A673 (cell line): ENCODE results near the gene NFKB2.

Source experiments
- EZH2 ChIP-seq: fragments of 200-600 bp; sonication (generic); IDR thresholded peaks from 2 replicates; pipeline ENCODE4 v1.6.1; 2017; ENCODE audit warnings: borderline replicate concordance, low read depth, mild to moderate bottlenecking, mixed read lengths, antibody characterized with exemption, low read length; ENCODE audit not compliant: poor library complexity, severe bottlenecking
- TF ChIP-seq, protein P1 (sequence below): fragments of 300-800, 200-600 bp; sonication (generic); conservative IDR thresholded peaks from 2 replicates; pipeline ENCODE4 v1.5.1; 2017; ENCODE audit warnings: low read depth, mild to moderate bottlenecking, antibody characterized with exemption, low read length, moderate library complexity, mixed read lengths

- TF ChIP-seq EZH2, result no peak
- TF ChIP-seq, protein P1, sequence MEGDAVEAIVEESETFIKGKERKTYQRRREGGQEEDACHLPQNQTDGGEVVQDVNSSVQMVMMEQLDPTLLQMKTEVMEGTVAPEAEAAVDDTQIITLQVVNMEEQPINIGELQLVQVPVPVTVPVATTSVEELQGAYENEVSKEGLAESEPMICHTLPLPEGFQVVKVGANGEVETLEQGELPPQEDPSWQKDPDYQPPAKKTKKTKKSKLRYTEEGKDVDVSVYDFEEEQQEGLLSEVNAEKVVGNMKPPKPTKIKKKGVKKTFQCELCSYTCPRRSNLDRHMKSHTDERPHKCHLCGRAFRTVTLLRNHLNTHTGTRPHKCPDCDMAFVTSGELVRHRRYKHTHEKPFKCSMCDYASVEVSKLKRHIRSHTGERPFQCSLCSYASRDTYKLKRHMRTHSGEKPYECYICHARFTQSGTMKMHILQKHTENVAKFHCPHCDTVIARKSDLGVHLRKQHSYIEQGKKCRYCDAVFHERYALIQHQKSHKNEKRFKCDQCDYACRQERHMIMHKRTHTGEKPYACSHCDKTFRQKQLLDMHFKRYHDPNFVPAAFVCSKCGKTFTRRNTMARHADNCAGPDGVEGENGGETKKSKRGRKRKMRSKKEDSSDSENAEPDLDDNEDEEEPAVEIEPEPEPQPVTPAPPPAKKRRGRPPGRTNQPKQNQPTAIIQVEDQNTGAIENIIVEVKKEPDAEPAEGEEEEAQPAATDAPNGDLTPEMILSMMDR, result no peak
Observed at GRCh38 chr10:102411341-102412255, 16.1 kb downstream of the NFKB2 start.
